Mesendoderm (in vitro differentiated cells): ENCODE results near the gene CDKL5. TPM values are rescaled to one million over a fixed set of nuclear protein-coding genes. Genes with fewer than 3 reads are reported as not detected.

Experiments used
- DNase-seq: peaks from one replicate; pipeline ENCODE4 v3.0.0; 2013
- H2AK5ac ChIP-seq: 2 replicates; pipeline ENCODE4 v1.6.1; 2013; ENCODE audit warnings: low read length, inconsistent platforms
- H2BK120ac ChIP-seq: 2 replicates; pipeline ENCODE4 v1.6.1; 2013; ENCODE audit warnings: low read depth, mild to moderate bottlenecking, low read length, moderate library complexity, mixed read lengths
- H2BK15ac ChIP-seq: replicated peaks from 2 replicates; pipeline ENCODE4 v1.6.1; 2013; ENCODE audit warnings: low read depth, mild to moderate bottlenecking, moderate library complexity
- H2BK5ac ChIP-seq: 2 replicates; pipeline ENCODE4 v1.6.1; 2013; ENCODE audit warnings: low read length, inconsistent platforms
- H3K18ac ChIP-seq: 2 replicates; pipeline ENCODE4 v1.6.1; 2013; ENCODE audit warnings: mild to moderate bottlenecking, low read length, mixed read lengths
- H3K23ac ChIP-seq: one replicate; pipeline ENCODE4 v1.6.1; 2013; ENCODE audit warnings: low read length
- H3K27ac ChIP-seq: 2 replicates; pipeline ENCODE4 v1.5.1; 2013; ENCODE audit warnings: low read depth, mild to moderate bottlenecking, inconsistent platforms, low read length, moderate library complexity
- H3K27me3 ChIP-seq: 2 replicates; pipeline ENCODE4 v1.6.1; 2013; ENCODE audit warnings: low read length, control low read depth, mild to moderate bottlenecking, inconsistent platforms; ENCODE audit not compliant: insufficient read depth, poor library complexity
- H3K36me3 ChIP-seq: 2 replicates; pipeline ENCODE4 v1.6.1; 2013; ENCODE audit warnings: low read length, inconsistent platforms; ENCODE audit not compliant: control insufficient read depth, insufficient read depth
- H3K4ac ChIP-seq: one replicate; pipeline ENCODE4 v1.6.1; 2013; ENCODE audit warnings: low read depth, mild to moderate bottlenecking, low read length, moderate library complexity
- H3K4me1 ChIP-seq: 2 replicates; pipeline ENCODE4 v1.6.1; 2013; ENCODE audit warnings: low read depth, low read length, inconsistent platforms; ENCODE audit not compliant: control insufficient read depth
- H3K4me2 ChIP-seq: 2 replicates; pipeline ENCODE4 v1.6.1; 2013; ENCODE audit warnings: low read length
- H3K4me3 ChIP-seq: 2 replicates; pipeline ENCODE4 v1.5.1; 2013; ENCODE audit warnings: mild to moderate bottlenecking, low read length
- H3K56ac ChIP-seq: one replicate; pipeline ENCODE4 v1.6.1; 2013; ENCODE audit warnings: low read length
- H3K79me1 ChIP-seq: 2 replicates; pipeline ENCODE4 v1.6.1; 2013; ENCODE audit warnings: low read length, inconsistent platforms
- H3K79me2 ChIP-seq: 2 replicates; pipeline ENCODE4 v1.6.1; 2013; ENCODE audit warnings: mild to moderate bottlenecking, low read length; ENCODE audit not compliant: control insufficient read depth, insufficient read depth
- H3K9ac ChIP-seq: 2 replicates; pipeline ENCODE4 v1.6.1; 2013; ENCODE audit warnings: low read length, inconsistent platforms
- H4K5ac ChIP-seq: one replicate; pipeline ENCODE4 v1.6.1; 2013; ENCODE audit warnings: low read length
- H4K8ac ChIP-seq: one replicate; pipeline ENCODE4 v1.6.1; 2013; ENCODE audit warnings: low read depth, mild to moderate bottlenecking, control low read depth, low read length, moderate library complexity
- WGBS: extraction: QIAGEN DNeasy Blood & Tissue Kit; methylation state at CpG from one replicate; pipeline ENCODE4 v1.1.7; 2013; ENCODE audit warnings: low lambda C conversion rate, missing lambda C conversion rate; ENCODE audit not compliant: insufficient coverage; ENCODE audit errors: extremely low coverage; 5-methylcytosine and 5-hydroxymethylcytosine counted together
- small RNA-seq: library from polyadenylated mRNA; stranded (forward); fragments of <200 nt; extraction: miRNeasy Mini kit (QIAGEN cat#:217004); gene quantifications from one replicate; pipeline ENCODE3, GENCODE V24; 2013; ENCODE audit not compliant: insufficient read depth

Gene CDKL5

GRCh38 chrX:18698737-18699650 lies 273.6 kb downstream of the CDKL5 start:
- Histone ChIP-seq H3K79me2 (no peaks in the 10 kb centered on the region), H3K79me1 (no peaks in the 10 kb centered on the region), H3K9ac (no peak overlapping the region), H4K5ac (no peak overlapping the region), H3K23ac (no peak overlapping the region), H2AK5ac (no peak overlapping the region), H3K18ac (no peak overlapping the region), H3K27ac (no peak overlapping the region), H2BK120ac (no peak overlapping the region), H3K27me3 (no peaks in the 10 kb centered on the region), H2BK15ac (no peak overlapping the region), H3K4me2 (no peak overlapping the region), H3K4me3 (no peak overlapping the region), H3K36me3 (no peaks in the 10 kb centered on the region), H4K8ac (no peak overlapping the region), H3K4ac (no peak overlapping the region), H3K56ac (no peak overlapping the region), H3K4me1 (no peaks in the 10 kb centered on the region), H2BK5ac (no peak overlapping the region)
- no peak for DNase-seq
- WGBS = no CpG with 5 or more reads among the region's 12 CpGs

GRCh38 chrX:18701621-18702361 lies 276.4 kb downstream of the CDKL5 start:
- no peak overlapping the region for H3K27ac ChIP-seq
- no peaks in the 10 kb centered on the region for H3K4me1 ChIP-seq
- no peak overlapping the region for H3K4me3 ChIP-seq
- H3K9ac ChIP-seq = no peak overlapping the region
- H3K27me3 ChIP-seq = no peaks in the 10 kb centered on the region
- H2BK120ac ChIP-seq = no peak overlapping the region
- no peak overlapping the region for H2AK5ac ChIP-seq
- no peak overlapping the region for H3K4ac ChIP-seq
- no peak overlapping the region for H3K4me2 ChIP-seq
- no peak overlapping the region for H3K56ac ChIP-seq
- no peaks in the 10 kb centered on the region for H3K79me1 ChIP-seq
- H2BK5ac ChIP-seq = no peak overlapping the region
- no peak for DNase-seq
- no peaks in the 10 kb centered on the region for H3K79me2 ChIP-seq
- no peak overlapping the region for H2BK15ac ChIP-seq
- H4K8ac ChIP-seq = no peak overlapping the region
- no peaks in the 10 kb centered on the region for H3K36me3 ChIP-seq
- H3K23ac ChIP-seq = no peak overlapping the region
- H3K18ac ChIP-seq = no peak overlapping the region
- WGBS = no CpG with 5 or more reads among the region's 5 CpGs
- no peak overlapping the region for H4K5ac ChIP-seq

- H3K4me2 ChIP-seq = no peak overlapping the region
- no peak overlapping the region for H4K5ac ChIP-seq
- H3K36me3 ChIP-seq = no peaks in the 10 kb centered on the region
- no peak overlapping the region for H3K4ac ChIP-seq
- no peak overlapping the region for H3K23ac ChIP-seq
- no peak overlapping the region for H3K27ac ChIP-seq
- H3K18ac ChIP-seq = no peak overlapping the region
- no peaks in the 10 kb centered on the region for H3K79me1 ChIP-seq
- no peak overlapping the region for H3K4me3 ChIP-seq
- WGBS = no CpG with 5 or more reads among the region's 12 CpGs
- H2BK15ac ChIP-seq = no peak overlapping the region
- no peak overlapping the region for H2BK120ac ChIP-seq
- no peak overlapping the region for H2AK5ac ChIP-seq
- no peak overlapping the region for H4K8ac ChIP-seq
- no peaks in the 10 kb centered on the region for H3K79me2 ChIP-seq
- DNase-seq = no peak
- H3K9ac ChIP-seq = no peak overlapping the region
- H2BK5ac ChIP-seq = no peak overlapping the region
- H3K4me1 ChIP-seq = no peaks in the 10 kb centered on the region
- H3K56ac ChIP-seq = no peak overlapping the region
- no peaks in the 10 kb centered on the region for H3K27me3 ChIP-seq
Measured at GRCh38 chrX:18702362-18703195, 277.2 kb downstream of the CDKL5 start.

Small RNA genes within 50 kb of the gene (small RNA-seq; reads per million reads assigned to genes)
- not detected for gene RF00019
